Right ventricle myocardium inferior (tissue), 1 donor: Measurements from ENCODE around the gene UNKL. TPM values are rescaled to one million over a fixed set of nuclear protein-coding genes. Genes with fewer than 3 reads are reported as not detected.

Experiments used
- ATAC-seq: fragments of 200-7000 bp; cut with Tn5 transposase; one replicate; pipeline ENCODE4 v1.9.1; 2020; ENCODE audit warnings: mild to moderate bottlenecking, moderate library complexity
- DNase-seq: peaks from one replicate; pipeline ENCODE4 v3.0.0; 2021; ENCODE audit errors: missing footprints
- intact Hi-C: fragments of 100-400 bp; cut with DNase I; formaldehyde crosslinking; loops from one replicate; pipeline ENCODE4 v1.11.0; 2022
- total RNA-seq: library from RNA; stranded (reverse); fragmentation: NEBNext Ultra II Directional; extraction: Animal tissue kit (Norgen Biotek cat#: 25700); gene quantifications from one replicate; pipeline ENCODE4 v1.2.1, GENCODE V29; 2021
- donor health status: DM: no; HTN: yes; CAD: no; lungs with severe emphysema.

Gene UNKL
- total RNA-seq, 1 donor from 2014 or later: 11.3 TPM

- ATAC-seq (no peak), DNase-seq (no peak)
- intact Hi-C loops: no loop called here
Measured at GRCh38 chr16:1347286-1347855, 67.1 kb downstream of the UNKL start.

GRCh38 chr16:1346422-1347285 is 67.8 kb downstream of the UNKL start:
- DNase-seq (no peak), ATAC-seq (no peak)
- intact Hi-C loops: no loop called here

GRCh38 chr16:1345651-1346421 is 68.7 kb downstream of the UNKL start:
- DNase-seq (no peak), ATAC-seq (no peak)
- intact Hi-C loops: no loop called here

- intact Hi-C loops: no loop called here
- no peak for ATAC-seq
- no peak for DNase-seq
Measured at GRCh38 chr16:1345087-1345486, 69.4 kb downstream of the UNKL start.

- DNase-seq (no peak), ATAC-seq (no peak)
- intact Hi-C loops: no loop called here
Measured at GRCh38 chr16:1344499-1344898, 70.0 kb downstream of the UNKL start.

- ATAC-seq: no peak
- intact Hi-C loops: no loop called here
Measured at GRCh38 chr16:1343428-1344242, 70.9 kb downstream of the UNKL start.

GRCh38 chr16:1342526-1343427 is 71.7 kb downstream of the UNKL start:
- peak; percentile 96 for DNase-seq
- intact Hi-C loops: no loop called here
- ATAC-seq: peak; percentile 97

More at GRCh38 chr16:1343428-1344242, 70.9 kb downstream of the UNKL start:
- no peak for DNase-seq

- ATAC-seq: no peak
- intact Hi-C loops: no loop called here
- no peak for DNase-seq
Measured at GRCh38 chr16:1341495-1342420, 72.7 kb downstream of the UNKL start.

- ATAC-seq (no peak), DNase-seq (no peak)
- intact Hi-C loops: no loop called here
Measured at GRCh38 chr16:1340730-1341494, 73.6 kb downstream of the UNKL start.

GRCh38 chr16:1338855-1339675 is 75.4 kb downstream of the UNKL start:
- ATAC-seq: no peak
- intact Hi-C loops: no loop called here
- DNase-seq: no peak

- no peak for DNase-seq
- ATAC-seq: no peak
- intact Hi-C loops: no loop called here
Measured at GRCh38 chr16:1338119-1338730, 76.3 kb downstream of the UNKL start.

GRCh38 chr16:1337486-1337885 is 77.0 kb downstream of the UNKL start:
- intact Hi-C loops: no loop called here
- ATAC-seq: no peak
- DNase-seq: no peak

- DNase-seq (no peak), ATAC-seq (no peak)
- intact Hi-C loops: no loop called here
Measured at GRCh38 chr16:1336619-1337018, 77.9 kb downstream of the UNKL start.

GRCh38 chr16:1335996-1336395 is 78.5 kb downstream of the UNKL start:
- intact Hi-C loops: no loop called here
- DNase-seq (no peak), ATAC-seq (no peak)
